ENCODE measurements around the gene IFFO2.

DNA sequence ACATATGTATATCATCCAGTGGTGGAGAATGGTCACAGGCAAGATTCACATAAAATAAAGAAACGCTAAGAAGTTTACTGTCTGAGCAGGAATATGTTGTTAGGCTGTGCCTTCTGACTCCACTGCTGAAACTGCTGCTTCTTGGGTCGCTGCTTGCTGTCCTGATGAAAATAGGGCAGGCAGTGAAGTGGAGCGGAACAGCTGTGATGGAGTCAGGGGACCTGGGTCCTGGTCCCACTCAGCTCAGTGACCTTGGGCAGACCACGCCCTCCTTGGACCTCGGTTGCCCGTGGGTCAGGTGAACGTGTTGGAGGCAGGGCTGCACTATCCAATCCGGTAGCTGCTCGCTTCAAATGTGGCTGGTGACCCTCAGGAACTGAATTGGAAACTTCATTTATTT lies 33.4 kb upstream of the IFFO2 start:
- no peak for TF ChIP-seq SP1 (IDR thresholded peaks at IDR 0.05; ENCODE audit: low read depth, low read length)
- no peak for TF ChIP-seq CTCF (IDR thresholded peaks at IDR 0.05 in 2 of 3, conservative IDR thresholded peaks at IDR 0.05 in 1 of 3; ENCODE audit: control insufficient read depth in 2 of 3, extremely low read depth in 1 of 3, insufficient read depth in 1 of 3, low read depth in 3 of 3, low read length in 3 of 3)
- TF ChIP-seq, protein P1, sequence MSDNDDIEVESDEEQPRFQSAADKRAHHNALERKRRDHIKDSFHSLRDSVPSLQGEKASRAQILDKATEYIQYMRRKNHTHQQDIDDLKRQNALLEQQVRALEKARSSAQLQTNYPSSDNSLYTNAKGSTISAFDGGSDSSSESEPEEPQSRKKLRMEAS (IDR thresholded peaks at IDR 0.05; ENCODE audit: low read depth, low read length) = no peak
- no peak for TF ChIP-seq POLR2AphosphoS5 (IDR thresholded peaks at IDR 0.05; ENCODE audit: low read length)
- no peak for TF ChIP-seq JUNB (IDR thresholded peaks at IDR 0.05)
- no peak for TF ChIP-seq EZH2 (IDR thresholded peaks at IDR 0.05; ENCODE audit: borderline replicate concordance, control insufficient read depth, low read depth, low read length)
- no peak for TF ChIP-seq ZNF274 (IDR thresholded peaks at IDR 0.05; ENCODE audit: insufficient read depth, insufficient read length)
- TF ChIP-seq LARP7 (IDR thresholded peaks at IDR 0.05) = no peak
- no peak for TF ChIP-seq CHD2 (IDR thresholded peaks at IDR 0.05; ENCODE audit: borderline replicate concordance, low read depth, low read length)

Measured in GM12878 (cell line).